ENCODE measurements around the gene C3orf22. TPM values are rescaled to one million over a fixed set of nuclear protein-coding genes. Genes with fewer than 3 reads are reported as not detected.
"Not testable (repeated sequence)": the region's sequence is repeated elsewhere in the genome, so short reads cannot be mapped to it uniquely, and the experiment has no call there.

Gene C3orf22
- total RNA-seq, 1 experiment from 2014 or later = not detected

- H3K9me3 Mint-ChIP-seq (ENCODE audit: low read depth, unreplicated experiment) = peaks cover 12% of the 10 kb centered on the region
- no peak overlapping the region for H3K4me3 Mint-ChIP-seq (ENCODE audit: low read depth, unreplicated experiment)
- no peak overlapping the region for H3K27ac Mint-ChIP-seq (ENCODE audit: unreplicated experiment)
- no peak for TF ChIP-seq CTCF (IDR thresholded peaks at IDR 0.05; ENCODE audit: unreplicated experiment)
- intact Hi-C loops (cut with micrococcal nuclease; ENCODE audit: unreplicated experiment) = no loop called here
- no peak for DNase-seq
- CTCF ChIA-PET = interaction anchor here (0.6 kb wide), 1 partner anchor 28 kb away, joined by 3 read pairs; no protein-coding TSS in a partner anchor
- H3K36me3 Mint-ChIP-seq (ENCODE audit: insufficient read depth, unreplicated experiment) = no peaks in the 10 kb centered on the region
- H3K4me1 Mint-ChIP-seq (ENCODE audit: low read depth, unreplicated experiment) = no peaks in the 10 kb centered on the region
- no peaks in the 10 kb centered on the region for H3K27me3 Mint-ChIP-seq (ENCODE audit: unreplicated experiment)
- BruUV-seq (replicated peaks) = no TSS peak
These were observed 40.4 kb upstream of the C3orf22 start for GRCh38 chr3:126599101-126599500.

- DNase-seq; H3K27ac Mint-ChIP-seq (ENCODE audit: unreplicated experiment); H3K4me3 Mint-ChIP-seq (ENCODE audit: low read depth, unreplicated experiment); CTCF ChIA-PET; H3K27me3 Mint-ChIP-seq (ENCODE audit: unreplicated experiment); intact Hi-C loops (cut with micrococcal nuclease; ENCODE audit: unreplicated experiment); H3K4me1 Mint-ChIP-seq (ENCODE audit: low read depth, unreplicated experiment); BruUV-seq (replicated peaks); H3K36me3 Mint-ChIP-seq (ENCODE audit: insufficient read depth, unreplicated experiment): not testable (repeated sequence)
- H3K9me3 Mint-ChIP-seq (ENCODE audit: low read depth, unreplicated experiment) = peaks cover 12% of the 10 kb centered on the region
These were observed 36.7 kb upstream of the C3orf22 start for GRCh38 chr3:126595479-126595878.

- H3K27ac Mint-ChIP-seq (ENCODE audit: unreplicated experiment); H3K4me1 Mint-ChIP-seq (ENCODE audit: low read depth, unreplicated experiment); H3K4me3 Mint-ChIP-seq (ENCODE audit: low read depth, unreplicated experiment); H3K36me3 Mint-ChIP-seq (ENCODE audit: insufficient read depth, unreplicated experiment); intact Hi-C loops (cut with micrococcal nuclease; ENCODE audit: unreplicated experiment); DNase-seq; BruUV-seq (replicated peaks): not testable (repeated sequence)
- H3K9me3 Mint-ChIP-seq (ENCODE audit: low read depth, unreplicated experiment) = peaks cover 23% of the 10 kb centered on the region
- H3K27me3 Mint-ChIP-seq (ENCODE audit: unreplicated experiment) = peaks cover 12% of the 10 kb centered on the region
- CTCF ChIA-PET = interaction anchor here (0.7 kb wide), 1 partner anchor 61 kb away, joined by 4 read pairs; no protein-coding TSS in a partner anchor
These were observed 32.8 kb upstream of the C3orf22 start for GRCh38 chr3:126591515-126591914.

- no TSS peak for BruUV-seq (replicated peaks)
- peaks cover 73% of the 10 kb centered on the region for H3K27me3 Mint-ChIP-seq (ENCODE audit: unreplicated experiment)
- DNase-seq = no peak
- H3K4me3 Mint-ChIP-seq (ENCODE audit: low read depth, unreplicated experiment) = no peak overlapping the region
- no peak overlapping the region for H3K27ac Mint-ChIP-seq (ENCODE audit: unreplicated experiment)
- no peak for TF ChIP-seq CTCF (IDR thresholded peaks at IDR 0.05; ENCODE audit: unreplicated experiment)
- CTCF ChIA-PET = no interaction called here
- intact Hi-C loops (cut with micrococcal nuclease; ENCODE audit: unreplicated experiment) = no loop called here
- no peaks in the 10 kb centered on the region for H3K9me3 Mint-ChIP-seq (ENCODE audit: low read depth, unreplicated experiment)
- no peaks in the 10 kb centered on the region for H3K36me3 Mint-ChIP-seq (ENCODE audit: insufficient read depth, unreplicated experiment)
- no peaks in the 10 kb centered on the region for H3K4me1 Mint-ChIP-seq (ENCODE audit: low read depth, unreplicated experiment)
These were observed 23.6 kb upstream of the C3orf22 start for GRCh38 chr3:126582311-126582710.

GRCh38 chr3:126581569-126581968 is 22.8 kb upstream of the C3orf22 start:
- Mint-ChIP-seq H3K4me3 (ENCODE audit: low read depth, unreplicated experiment) (no peak overlapping the region), H3K36me3 (ENCODE audit: insufficient read depth, unreplicated experiment) (no peaks in the 10 kb centered on the region), H3K9me3 (ENCODE audit: low read depth, unreplicated experiment) (no peaks in the 10 kb centered on the region), H3K27ac (ENCODE audit: unreplicated experiment) (no peak overlapping the region), H3K4me1 (ENCODE audit: low read depth, unreplicated experiment) (no peaks in the 10 kb centered on the region), H3K27me3 (ENCODE audit: unreplicated experiment) (peaks cover 75% of the 10 kb centered on the region)
- CTCF ChIA-PET = no interaction called here
- intact Hi-C loops (cut with micrococcal nuclease; ENCODE audit: unreplicated experiment) = no loop called here
- no peak for DNase-seq
- no peak for TF ChIP-seq CTCF (IDR thresholded peaks at IDR 0.05; ENCODE audit: unreplicated experiment)
- no TSS peak for BruUV-seq (replicated peaks)

All from Calu3 (cell line).